Activated CD4-positive, CD25-positive, alpha-beta regulatory T cell treated with anti-CD3 and anti-CD28 coated beads, Interleukin-2, amount 50 U/mL, for 24 hours (primary cell): Measurements from ENCODE around the gene HYOU1.
"Not testable (repeated sequence)": the region's sequence is repeated elsewhere in the genome, so short reads cannot be mapped to it uniquely, and the experiment has no call there.

Source experiments
- ATAC-seq, 2 donors: fragments of 150-1000 bp; cut with Tn5 transposase; one replicate each; pipeline ENCODE4 v1.10.0; 2021; ENCODE audit warnings: mild to moderate bottlenecking in 1 of 2, moderate library complexity in 1 of 2

The HYOU1 gene, protein sequence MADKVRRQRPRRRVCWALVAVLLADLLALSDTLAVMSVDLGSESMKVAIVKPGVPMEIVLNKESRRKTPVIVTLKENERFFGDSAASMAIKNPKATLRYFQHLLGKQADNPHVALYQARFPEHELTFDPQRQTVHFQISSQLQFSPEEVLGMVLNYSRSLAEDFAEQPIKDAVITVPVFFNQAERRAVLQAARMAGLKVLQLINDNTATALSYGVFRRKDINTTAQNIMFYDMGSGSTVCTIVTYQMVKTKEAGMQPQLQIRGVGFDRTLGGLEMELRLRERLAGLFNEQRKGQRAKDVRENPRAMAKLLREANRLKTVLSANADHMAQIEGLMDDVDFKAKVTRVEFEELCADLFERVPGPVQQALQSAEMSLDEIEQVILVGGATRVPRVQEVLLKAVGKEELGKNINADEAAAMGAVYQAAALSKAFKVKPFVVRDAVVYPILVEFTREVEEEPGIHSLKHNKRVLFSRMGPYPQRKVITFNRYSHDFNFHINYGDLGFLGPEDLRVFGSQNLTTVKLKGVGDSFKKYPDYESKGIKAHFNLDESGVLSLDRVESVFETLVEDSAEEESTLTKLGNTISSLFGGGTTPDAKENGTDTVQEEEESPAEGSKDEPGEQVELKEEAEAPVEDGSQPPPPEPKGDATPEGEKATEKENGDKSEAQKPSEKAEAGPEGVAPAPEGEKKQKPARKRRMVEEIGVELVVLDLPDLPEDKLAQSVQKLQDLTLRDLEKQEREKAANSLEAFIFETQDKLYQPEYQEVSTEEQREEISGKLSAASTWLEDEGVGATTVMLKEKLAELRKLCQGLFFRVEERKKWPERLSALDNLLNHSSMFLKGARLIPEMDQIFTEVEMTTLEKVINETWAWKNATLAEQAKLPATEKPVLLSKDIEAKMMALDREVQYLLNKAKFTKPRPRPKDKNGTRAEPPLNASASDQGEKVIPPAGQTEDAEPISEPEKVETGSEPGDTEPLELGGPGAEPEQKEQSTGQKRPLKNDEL

DNA sequence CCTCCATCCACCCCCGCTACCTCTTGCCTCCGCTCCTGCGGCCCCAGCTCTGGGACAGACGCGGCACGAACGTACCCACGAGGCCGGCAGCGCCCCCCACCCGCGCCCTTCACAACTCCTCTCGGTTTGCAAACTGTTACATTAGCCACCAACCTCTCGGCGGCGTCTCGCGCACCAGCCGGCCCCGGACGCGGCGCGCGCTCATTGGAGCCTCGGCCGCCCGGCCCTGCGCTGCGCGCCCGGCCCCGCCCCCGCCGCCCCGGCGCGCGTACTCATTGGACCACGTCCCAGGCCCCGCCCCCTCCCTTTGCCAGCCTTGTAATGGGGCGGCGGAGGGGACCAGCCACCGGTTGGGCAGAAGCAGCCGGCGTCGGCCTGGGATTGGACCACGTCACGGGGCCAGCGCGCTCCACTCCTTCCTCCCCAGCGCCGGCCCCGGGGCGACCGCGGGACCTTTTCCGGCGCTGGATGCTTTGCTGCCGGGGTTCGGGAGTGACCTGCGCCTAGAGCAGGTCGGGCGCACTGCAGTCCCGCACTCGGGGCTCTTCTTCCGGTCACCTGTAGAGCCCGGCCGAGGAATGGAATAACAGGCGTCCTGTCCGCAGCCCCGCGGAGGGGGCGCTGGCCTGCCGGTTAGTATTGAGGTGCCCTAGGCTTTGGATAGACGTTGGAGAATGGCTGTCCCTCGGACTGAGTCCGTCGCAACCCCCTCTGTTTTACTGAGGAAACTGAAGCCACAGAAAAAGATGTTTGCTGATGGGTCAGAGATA is at the start of gene HYOU1:
TSS of gene HYOU1 (minus strand) at position 206 of the 770 bp plus-strand sequence. CDS start 1,045 bp downstream, outside the sequence.
- peak; percentile 93 to 94 for ATAC-seq

DNA sequence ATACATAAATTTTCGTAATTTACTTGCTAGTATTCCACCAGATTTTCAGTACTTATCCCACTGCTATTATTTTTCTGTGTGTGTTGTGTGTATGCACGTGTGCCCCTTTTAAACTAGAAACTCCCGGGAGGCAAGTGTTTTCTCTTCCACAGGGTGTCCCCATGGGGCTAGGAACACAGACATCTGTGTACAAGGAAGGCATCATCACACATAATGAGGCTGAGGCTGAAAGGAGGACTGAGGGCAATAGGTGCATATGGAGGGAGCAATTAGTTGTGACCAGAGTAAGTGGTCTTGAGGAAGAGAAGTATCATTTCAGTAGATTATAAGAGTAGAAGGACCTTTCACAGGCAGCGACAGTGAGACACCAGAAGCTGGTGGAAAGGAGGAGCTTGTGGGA is 46.8 kb upstream of the HYOU1 start:
- ATAC-seq, result no peak

DNA sequence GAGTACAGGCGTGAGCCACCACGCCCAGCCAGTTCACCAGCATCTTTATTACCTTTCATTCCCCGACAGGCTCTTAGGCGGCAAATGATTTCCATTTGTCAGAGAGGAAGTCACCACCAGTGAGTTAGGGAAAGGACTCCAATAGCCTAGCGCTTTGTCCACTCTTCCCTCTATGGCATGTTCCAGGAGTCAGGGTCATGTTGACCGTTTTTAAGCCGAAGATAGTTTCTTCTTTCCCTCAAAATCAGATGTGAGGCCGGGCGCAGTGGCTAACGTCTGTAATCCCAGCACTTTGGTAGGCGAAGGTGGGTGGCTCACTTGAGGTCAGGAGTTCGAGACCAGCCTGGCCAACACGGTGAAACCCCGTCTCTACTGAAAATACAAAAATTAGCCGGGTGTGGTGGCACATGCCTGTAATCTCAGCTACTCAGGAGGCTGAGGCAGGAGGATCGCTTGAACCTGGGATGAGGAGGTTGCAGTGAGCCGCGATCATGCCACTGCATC is 46.2 kb upstream of the HYOU1 start:
- ATAC-seq, result not testable (repeated sequence)

DNA sequence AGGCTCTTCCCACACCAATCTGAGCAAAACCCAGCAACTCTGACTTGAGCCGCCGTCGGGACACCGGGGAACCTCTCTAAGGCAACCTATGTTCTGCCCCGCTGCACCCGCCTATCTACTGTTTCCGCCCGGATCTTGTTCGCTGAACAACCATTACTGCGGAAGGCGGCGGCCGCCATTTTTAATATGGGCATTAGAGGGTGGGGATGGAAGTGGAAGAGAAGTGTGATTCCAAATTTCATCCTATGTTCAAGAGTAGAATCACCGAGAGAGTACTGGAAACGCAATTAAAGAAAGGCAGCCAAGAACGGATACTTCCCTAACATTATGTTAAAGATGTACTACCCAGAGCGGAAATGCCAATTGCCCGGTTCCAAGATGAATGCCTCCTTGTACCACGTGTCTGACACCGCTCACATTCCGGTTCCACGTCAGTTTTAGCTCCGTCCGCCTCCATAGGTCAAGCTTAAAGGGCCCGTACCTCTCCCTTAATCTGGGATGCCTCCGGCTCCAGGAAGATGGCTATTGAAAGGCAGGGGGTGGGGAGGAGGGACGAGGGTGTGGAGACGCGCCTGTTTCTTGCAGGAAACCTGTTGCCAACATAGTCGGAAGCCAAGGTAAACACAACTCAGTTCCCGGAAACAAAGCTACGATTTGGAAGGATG is 44.9 kb upstream of the HYOU1 start, which contains the start of gene DPAGT1:
TSS of gene DPAGT1 (minus strand) at position 95 of the 665 bp plus-strand sequence. CDS start 198 bp downstream, outside the sequence.
- peak; percentile 88 to 90 for ATAC-seq

DNA sequence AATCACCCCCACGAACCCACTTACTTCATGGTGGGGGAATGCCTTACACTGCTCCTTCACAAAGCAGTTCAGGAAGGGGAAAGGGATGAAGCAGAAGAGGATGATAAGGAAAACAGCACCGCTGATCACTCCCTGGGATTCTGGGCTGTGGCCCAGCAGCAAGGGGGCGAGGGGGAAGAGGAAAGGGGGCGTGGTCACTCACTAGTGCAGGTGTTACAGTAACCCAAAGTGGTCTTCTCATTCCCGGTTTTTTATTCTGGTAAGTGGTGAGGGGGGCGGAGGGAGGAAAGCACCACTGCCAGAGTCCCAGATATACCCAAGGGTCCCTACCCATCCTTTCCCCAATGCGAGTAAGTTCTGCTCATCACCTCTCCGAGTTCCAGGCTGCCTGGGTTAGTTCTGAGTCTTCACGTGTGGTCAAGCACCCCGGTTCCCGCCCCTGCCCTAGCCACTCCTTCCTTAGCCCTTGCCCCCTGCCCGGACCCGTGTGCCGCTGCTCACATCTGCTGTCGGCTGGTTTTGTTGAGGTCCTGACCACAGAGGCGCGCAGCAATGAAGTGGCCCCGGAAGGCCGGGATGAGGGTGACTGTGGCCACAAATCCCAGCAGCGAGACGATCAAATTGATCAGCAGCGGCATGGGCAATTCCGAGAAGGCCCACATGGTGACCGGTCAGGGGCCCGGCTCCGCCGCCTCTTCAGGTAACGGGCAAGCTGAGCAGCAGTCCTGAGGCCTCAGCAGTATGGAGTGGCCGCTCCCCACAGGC is 44.2 kb upstream of the HYOU1 start:
- ATAC-seq, result peak; percentile 9 to 12

DNA sequence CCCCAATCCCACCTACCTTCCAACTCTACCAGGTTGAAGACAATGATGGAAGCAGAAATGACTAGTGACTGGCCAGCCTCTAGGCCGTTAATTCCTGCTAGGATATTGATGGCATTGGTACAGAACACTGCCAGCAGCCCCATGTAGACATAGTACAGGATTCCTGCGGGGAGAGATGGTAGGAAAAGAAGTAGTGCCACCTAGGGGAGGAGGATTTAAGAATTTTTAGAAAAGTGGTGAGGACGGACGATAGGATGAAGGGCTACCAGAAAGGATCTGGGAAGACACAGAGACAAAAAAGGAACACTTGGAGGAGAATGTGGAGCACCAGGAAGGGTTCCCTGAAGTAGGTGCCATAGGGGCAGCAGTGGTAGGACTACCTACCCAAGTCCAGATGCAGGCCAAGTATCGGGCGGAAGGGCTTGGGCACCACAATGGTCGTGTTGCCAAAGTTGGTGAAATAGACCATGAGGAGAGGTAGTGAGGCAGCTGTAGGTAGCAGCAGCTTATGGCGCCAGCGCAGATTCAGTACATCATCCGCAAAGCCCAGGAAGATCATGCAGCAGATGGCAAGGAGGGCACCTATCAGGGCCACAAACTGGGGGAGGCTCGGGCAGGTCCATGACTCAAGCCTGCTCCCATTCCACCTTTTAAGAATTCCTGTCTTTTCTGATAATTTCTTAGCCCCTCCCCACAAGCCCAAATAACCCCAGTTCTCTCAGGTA is 43.4 kb upstream of the HYOU1 start:
- ATAC-seq, result no peak

DNA sequence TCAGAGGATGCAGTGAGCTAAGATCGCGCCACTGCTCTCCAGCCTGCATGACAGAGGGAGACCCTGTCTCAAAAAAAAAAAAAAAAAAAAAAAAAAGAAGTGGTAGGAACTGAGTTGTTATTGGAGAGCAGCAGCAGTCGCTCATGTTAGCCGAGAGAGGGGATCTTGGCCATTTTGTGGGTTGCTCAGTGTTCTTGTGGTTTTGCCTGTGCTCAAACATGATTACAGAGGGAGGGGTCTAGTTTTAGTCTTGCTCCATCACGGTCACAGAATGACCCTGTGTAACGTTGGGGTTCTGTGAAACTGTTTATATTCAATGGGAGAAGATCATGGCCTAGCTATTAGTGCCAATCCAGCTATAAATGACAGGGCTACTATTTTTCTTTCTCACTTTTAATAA is 42.7 kb upstream of the HYOU1 start:
- ATAC-seq, result no peak

DNA sequence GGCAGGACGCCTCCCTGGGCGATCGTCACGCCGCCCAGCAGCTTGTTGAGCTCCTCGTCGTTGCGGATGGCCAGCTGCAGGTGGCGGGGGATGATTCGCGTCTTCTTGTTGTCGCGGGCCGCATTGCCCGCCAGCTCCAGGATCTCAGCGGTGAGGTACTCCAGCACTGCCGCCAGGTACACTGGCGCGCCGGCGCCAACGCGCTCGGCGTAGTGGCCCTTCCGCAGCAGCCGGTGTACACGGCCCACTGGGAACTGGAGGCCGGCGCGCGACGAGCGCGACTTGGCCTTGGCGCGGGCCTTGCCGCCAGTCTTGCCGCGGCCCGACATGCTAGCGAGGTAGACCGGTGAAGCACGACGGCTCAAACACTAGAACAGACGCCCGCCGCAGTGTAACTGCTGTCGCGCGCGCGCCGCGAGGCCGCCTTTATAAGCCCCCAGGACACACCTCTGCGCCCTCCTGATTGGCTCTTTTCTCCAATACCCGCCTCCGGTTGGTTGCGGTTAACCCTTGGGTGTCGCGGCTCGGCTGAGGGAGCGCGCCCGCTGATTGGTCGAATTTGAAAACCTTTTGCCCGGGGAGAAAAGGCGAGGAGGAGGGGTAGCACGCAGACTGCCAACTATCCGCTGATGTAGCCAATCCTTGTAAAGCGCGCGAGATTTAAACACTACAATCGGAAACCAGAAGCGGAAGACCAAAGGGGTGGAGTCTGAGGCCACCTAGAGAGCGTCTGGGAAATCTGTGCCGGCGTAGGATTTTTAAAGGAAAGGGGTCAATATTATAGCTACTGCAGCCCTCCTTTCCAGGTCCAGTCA is 38.3 kb upstream of the HYOU1 start:
- ATAC-seq, result peak; percentile 86 to 90

DNA sequence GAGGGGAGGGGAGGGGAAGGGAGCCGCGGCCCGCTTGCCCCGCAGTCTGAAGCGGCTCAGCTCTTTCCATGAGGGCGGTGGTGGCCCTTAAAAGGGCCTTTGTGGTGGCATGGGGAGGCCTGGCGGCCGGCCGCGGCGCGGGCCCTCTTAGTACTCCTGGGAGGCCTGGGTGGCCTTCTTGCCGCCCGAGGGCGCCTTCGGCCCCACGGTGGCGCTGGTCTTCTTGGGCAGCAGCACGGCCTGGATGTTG is 37.7 kb upstream of the HYOU1 start:
- ATAC-seq, result peak; percentile 37 to 44

DNA sequence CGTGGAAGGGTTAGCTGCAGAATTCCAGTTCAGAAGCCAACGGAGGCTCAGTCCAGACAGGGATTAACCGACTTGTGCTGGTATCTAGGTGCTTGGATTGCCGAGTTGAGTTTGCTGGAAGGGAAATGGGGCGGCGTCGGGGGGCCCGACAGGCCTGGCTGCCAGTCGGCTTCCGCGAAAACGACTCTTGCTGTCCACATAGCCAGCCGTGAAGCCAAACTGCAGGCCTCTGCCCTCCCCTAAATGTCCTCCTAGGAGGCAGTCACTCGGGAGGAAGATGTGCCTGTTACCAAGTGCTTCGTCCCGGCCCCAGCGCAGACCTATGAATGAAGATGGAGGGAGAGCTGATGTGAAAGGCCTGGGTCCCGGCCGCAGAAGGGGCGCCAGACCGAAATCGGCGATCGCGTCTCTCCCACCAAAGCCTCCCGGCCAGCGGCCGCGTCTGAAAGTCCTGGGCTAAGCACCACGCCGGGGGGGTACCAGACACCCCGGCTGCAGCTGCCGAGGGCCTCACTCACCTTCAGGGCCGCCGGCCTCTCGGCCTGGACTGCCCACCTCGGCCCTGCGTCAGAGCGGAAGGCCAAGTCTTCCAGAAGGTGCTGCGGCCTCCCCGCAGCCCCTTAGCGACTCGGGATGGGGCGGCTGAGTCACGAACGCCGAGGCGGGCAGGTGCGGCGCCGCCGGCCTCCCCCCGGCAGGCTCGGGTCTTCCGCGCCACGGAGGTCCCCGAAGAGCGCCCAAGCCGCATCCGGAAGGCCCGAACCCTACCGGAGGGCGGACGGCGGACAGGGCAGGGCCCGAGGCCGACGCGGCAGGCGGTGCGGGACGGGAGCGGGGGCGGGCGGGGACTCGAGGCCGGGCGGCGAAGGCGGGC is 37.2 kb upstream of the HYOU1 start:
- peak; percentile 11 to 25 for ATAC-seq

DNA sequence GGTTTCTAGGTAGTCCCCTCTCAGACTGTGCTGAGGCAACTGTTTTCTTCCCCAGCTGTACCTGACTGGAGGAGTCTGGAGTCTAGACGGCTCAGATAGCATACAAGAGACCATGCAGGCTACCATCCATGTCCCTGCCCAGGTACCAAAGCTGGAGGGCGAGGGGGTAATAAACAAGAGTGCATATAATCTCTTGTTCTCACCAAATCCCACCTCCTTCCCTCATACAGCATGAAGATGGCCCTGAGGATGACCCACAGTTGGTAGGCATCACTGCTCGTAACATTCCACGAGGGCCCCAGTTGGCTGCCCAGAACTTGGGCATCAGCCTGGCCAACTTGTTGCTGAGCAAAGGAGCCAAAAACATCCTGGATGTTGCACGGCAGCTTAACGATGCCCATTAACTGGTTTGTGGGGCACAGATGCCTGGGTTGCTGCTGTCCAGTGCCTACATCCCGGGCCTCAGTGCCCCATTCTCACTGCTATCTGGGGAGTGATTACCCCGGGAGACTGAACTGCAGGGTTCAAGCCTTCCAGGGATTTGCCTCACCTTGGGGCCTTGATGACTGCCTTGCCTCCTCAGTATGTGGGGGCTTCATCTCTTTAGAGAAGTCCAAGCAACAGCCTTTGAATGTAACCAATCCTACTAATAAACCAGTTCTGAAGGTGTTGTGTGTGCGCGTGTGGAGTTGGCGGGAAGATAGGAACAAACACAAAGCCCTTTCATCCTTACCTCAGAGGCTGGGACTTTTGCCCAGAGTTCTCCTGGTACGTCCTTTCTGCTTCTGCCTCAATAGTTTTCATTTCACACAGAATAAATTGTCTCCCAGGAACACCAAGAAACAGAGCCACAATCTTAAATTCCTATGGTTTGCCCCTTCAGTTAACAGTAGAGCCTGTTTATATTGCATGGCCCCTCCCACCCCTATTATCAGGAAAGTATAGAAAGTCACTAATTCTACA is 36.2 kb upstream of the HYOU1 start:
- ATAC-seq, result no peak

DNA sequence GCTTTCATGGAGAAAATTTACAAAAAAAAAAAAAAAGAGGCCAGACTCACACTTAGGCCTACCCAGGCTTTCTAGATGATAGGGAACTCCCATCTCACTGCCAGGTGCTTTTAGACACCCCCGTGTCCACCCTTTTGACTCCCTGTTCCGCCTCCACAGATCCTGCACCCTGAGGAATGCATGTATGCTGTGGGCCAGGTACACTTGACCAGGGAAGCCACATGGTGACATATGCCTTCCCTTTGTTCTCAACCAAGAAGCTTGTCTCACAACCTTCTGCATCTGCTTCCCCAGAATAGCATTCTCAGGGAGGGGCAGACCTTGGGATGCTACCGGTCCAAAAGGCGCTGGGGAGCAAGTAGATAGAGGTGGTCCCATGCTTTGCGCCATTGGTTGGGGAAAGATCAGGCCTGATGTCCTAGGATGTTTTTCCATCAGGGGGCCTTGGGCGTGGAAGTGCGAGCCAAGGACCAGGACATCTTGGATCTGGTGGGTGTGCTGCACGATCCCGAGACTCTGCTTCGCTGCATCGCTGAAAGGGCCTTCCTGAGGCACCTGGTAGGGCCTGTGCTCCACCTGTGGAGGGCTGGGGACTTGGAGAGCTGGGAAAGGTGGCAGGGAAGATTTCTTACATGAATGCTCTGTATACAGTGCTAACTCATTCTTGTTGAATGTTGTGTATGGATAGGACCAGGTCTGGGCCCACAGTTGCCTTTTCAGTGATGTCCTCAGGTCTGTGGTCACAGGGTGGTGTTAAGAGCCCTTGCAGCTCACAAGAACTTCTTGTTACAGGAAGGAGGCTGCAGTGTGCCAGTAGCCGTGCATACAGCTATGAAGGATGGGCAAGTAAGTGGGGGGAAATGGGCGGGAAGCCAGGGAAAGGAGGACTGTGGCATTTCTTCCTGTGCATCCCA is 35.2 kb upstream of the HYOU1 start:
- ATAC-seq, result no peak

DNA sequence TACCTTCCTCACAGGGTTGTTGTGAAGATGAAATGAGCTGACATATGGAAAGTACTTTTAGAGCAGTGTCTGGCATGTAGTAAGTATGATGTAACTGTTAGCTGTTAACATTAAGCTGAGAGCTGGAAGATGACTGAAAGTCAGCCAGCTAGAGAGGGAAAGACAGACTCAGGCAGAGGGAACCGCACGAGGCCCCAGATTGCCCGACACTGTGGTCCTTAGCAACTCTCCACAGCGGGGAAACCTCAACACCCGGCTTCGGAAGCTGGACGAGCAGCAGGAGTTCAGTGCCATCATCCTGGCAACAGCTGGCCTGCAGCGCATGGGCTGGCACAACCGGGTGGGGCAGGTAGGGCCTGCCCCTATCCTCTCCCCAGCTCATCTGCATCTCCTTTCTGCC is 34.2 kb upstream of the HYOU1 start:
- no peak for ATAC-seq

DNA sequence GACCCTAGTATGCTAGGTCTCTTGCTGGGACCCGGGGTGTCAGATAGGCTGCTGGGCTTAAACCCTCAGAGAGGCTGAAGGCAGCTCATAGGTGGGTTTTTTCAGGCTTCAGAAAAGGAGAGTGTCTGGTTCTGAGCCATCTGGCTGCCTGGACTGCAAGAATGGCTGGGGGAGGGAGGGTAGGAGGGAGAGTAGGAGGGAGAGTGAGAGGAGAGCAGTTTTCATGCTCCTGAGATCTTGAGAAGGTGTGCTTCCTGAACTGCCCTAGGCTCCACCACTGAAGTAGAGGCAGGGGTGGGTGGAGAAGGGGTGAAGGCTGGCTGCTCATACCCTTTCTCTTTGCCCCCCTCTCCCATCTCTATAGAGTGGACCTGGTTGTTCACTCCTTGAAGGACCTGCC is 32.3 kb upstream of the HYOU1 start:
- no peak for ATAC-seq

DNA sequence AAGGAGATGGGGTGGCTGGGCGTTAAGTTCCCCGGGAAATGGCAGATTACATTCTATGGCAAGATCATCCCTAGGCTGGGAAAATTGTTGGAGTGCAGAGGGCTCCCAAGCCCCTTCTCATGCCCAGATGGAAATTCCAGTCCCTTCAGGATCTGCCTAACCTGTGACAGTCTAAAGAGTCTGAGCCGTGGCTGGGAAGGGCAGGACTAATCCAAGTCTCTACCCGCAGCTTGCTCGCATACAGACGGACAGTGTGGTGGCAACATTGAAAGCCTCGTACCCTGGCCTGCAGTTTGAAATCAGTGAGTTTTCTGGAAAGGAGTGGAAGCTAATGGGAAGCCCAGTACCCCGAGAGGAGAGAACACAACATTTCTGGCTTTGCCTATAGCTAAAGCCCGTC is 31.4 kb upstream of the HYOU1 start:
- ATAC-seq, result no peak

DNA sequence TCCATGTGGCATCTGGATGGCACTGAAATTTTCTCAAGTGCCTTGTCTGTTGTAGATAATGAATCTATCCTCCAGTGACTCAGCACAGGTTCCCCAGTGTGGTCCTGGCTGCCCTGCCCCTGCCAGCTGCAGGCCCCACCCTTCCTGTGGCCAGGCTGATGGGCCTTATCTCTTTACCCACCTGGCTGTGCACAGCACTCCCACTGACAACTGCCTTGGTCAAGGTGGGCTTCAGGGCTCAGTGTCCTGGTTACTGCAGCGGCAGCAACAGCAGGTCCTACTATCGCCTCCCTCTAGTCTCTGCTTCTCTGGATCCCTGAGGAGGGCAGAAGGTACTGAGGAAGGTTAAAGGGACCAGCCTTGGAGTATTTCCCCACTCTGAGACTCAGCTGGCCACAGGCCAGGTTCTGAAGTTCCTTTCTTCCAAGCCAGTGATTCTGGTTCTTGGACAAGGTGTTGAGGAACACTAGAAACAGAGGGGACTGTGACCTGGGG is 30.8 kb upstream of the HYOU1 start:
- ATAC-seq, result no peak
